HG02588 (cell line): ENCODE measurements around the gene TMEM269.
A peak's percentile ranks its signal among the peaks of the same experiment; 100 is the strongest.
"Not testable (repeated sequence)": the region's sequence is repeated elsewhere in the genome, so short reads cannot be mapped to it uniquely, and the experiment has no call there.

Source experiments
- ATAC-seq: cut with Tn5 transposase; IDR thresholded peaks from one replicate; pipeline ENCODE4 v1.9.1; 2021; ENCODE audit warnings: mild to moderate bottlenecking, moderate library complexity; ENCODE audit not compliant: unreplicated experiment

The TMEM269 gene

DNA sequence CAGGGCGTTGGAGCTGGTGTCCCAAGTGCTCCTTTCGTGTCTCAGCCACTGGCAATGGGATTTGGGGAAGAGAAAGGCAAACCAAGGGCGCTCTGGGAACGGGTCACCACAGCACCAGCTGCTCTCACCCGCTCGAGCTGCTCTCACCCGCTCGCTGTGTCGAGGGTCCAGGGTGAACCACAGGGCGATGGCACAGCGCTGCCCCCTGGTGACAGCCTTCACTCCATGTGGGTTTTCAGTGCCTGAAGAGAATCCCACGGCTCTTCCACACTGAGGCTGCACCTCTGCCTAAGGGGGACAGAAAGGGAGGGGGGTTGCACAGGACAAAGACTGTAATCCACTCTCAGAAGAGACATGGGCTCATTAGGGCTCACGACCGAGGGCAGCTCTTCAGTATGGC is 37.7 kb upstream of the TMEM269 start:
- ATAC-seq: no peak

DNA sequence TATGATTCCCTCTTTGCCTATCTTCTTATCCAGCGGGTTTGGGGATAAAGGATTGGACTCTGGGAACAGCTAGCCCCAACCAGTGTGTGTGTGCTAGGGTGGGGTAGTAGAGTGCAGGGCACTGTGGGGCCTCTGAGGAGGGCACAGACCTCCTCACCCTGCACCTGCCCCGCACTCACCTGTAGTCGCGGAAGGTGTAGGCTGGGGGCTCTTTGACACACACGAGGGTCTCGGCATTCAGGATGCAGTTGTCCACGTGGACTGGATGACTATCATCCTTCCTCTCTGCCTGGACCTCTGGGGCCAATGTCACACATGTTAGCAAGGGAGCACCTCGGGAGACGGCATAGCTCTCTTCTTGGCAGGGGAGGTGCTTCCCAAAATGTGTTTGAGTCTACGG is 36.8 kb upstream of the TMEM269 start:
- ATAC-seq: no peak

DNA sequence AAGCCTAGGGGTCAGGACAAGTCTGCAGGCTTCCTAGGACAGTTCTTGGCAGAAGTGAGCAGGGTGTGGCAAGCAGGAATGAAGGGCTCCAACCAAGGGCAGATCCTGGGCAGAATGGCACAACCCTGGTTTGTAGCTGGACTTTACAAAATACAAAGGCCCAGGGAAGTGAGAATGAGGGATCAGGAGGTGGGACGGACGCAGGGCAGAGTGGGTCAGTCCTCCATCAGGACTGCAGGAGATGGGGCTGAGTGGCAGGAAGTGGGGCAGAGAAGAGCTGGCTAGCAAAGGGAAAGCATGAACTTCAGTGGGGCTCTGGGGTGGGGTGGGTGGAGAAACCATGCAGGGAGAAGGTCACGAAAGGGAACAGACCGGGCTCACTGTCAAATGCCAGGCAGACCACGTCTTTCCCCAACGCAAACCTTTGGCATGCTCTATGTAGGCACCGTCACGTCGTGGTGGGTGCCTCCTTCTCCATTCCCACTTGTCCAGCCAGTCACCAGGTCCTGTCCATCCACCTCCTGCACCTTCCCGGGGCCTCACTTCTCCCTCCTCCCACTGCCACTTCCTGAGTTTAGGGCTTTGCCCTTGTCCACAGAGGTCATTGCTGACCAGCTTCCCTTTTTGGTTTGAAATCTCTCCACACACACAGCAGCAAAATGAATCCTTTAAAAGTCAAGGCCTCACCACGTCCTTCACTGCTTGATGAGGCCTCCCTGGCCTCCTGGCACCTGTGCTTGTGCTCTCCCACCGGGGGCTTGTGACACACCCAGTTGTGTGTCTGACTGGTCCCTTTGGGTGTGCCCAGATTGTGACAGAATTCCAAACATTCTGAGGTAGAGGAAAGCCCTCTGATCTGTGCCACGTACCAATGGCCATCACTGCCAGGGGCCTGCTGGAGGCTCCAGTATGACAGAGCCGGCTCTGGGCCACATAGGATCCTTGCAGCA is 36.1 kb upstream of the TMEM269 start:
- no peak for ATAC-seq

DNA sequence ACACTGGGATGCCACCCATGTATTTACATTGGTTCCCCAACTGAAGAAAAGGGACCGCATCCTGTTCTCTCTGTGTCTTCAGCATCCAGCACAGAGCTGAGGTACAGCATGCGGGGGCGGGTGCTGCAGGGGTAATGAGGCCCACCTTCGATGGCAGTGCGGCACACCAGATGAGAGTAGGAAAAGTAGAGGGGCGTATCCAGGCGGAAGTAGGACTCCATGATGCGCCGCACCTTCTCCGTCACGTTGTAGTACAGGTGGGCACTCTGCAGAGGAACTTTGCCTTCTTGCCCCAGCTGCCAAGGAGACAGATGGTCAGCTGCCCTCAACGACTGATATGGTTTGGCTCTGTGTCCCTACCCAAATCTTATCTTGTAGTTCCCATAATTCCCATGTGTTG is 34.8 kb upstream of the TMEM269 start:
- ATAC-seq: no peak

DNA sequence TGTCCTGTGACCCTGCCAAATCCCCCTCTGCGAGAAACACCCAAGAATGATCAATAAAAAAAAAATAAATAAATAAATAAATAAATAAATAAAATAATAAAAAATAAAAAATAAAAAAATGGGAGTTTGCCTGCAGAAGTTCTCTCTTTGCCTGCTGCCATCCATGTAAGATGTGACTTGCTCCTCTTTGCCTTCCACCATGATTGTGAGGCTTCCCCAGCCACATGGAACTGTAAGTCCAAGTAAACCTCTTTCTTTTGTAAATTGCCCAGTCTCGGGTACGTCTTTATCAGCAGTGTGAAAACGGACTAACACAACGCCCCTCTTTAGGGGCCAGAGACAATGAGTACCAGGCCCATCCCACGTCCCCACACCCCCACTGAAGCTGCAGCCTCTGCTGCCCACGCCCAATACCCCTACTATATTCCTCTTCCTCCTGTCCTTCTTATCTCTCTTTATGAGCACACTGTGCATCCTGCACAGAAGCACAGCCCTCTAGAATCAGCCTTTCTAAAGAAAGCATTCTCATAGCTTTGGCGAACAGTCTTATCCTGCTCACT is 33.2 kb upstream of the TMEM269 start:
- ATAC-seq: not testable (repeated sequence)

DNA sequence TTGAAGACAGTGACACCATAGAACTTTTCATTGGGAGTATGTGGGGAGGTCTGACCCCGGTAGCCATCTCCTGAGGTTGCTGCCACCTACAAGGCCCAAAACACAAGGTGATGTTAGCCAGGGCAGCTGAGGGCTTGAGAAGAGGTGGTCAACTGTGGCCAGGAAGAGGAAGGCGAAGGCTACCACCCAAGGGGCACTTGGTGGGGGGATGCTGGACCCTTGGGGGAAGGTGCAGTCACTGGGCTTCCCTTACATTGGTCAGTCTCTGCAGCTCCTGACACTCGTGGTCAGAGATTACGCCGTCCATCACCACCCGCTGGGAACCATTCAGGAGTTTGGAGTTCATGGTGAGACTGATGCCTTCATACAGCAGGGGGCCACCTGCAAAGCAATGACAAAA is 32.5 kb upstream of the TMEM269 start:
- ATAC-seq: no peak

DNA sequence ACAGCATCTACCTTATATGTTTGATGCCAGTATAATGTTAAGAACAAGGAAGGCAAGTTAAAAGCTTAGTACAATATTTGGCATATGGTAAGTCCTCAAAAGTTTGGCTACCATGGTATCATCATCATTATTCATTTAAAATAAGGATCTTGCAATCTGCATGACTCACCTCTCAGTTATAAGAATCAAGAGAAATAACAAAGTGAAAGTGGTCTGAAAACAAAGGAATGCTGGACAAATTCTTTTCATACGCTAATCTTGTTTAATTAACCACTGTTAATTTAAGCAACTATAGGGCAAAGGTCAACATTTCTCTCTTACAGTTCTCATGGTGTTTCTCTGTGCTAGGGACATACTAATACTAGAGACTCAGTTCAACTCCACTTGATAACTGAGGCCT is 31.7 kb upstream of the TMEM269 start:
- no peak for ATAC-seq

DNA sequence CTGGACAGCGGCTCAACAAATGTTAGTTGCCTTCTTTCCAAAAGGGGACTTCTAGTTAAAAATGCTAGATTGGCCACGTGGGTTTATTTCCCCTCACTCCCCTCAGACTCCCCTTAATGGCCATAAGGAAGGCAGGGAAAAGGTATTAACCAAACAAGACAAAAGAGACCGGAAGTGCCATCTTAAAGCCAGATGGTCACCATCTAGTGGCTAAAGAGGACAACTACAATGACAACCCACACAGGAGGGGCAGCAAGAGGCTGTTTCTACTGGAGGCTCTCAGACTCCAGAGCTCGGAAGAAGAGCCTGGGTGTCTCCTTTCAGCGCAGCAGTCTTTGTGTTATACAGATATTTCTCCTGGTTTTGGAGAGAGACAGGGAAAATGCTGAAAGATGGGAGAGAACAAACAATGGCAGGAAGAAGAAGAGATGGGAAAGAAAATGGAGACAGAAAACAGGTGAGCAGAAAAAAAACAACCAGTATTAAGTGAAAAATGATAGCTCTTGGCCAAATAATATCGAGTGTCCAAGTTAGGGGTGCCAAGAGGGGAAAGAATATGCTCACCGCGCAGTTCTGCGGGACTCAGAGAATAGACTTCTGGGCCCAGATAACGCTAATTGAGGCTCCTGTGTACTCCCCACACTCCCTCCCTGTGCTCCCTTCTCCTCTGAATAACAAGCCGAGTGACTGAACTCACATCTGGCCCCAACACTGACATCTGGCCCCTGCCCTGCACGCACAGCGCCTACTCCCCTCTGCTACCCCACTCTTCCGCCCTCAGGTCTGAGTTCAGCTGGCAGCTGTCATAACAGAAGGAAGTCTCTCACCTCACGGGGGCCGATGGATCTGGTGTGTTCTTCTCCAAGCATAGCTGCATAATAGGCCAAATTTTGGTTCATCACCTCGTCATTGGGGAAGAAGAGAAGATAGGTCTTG is 27.6 kb upstream of the TMEM269 start:
- ATAC-seq: no peak

DNA sequence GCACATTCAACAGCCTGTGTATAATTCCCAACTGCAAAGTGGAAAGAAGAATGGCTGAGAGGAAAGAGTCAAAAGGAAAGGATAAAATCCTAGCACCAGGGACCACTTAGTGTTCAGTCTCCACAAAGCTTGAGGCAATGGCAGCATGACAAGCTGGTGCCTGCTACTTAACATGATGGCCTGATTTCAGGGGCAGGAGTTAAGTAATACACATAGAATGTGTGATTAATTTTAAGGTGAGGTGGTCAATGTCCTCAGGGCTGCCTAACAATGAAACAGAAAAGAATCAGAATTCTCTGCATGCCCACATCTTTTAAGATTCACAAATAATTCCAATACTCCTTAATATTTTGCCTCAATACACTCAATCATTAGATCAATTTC is 26.9 kb upstream of the TMEM269 start:
- no peak for ATAC-seq

DNA sequence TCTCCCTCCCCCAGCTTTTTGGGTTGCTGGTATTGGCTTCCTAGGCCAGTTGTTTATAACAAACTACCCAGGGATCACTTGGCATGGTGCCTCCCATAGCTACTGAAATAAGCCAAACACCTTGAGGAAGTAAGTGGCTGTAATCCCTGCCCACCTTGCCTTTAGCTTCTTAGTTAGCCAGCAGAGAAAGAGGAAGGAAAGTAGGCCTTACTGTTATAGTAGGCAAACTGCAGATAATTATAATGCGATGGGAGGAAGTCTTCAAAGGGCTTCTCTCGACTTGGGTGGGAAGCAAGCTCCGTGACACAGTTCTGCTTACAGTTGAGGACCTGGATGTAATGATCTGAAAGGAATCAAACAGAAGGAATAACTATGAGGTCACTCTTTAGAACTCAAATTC is 26.1 kb upstream of the TMEM269 start:
- no peak for ATAC-seq

DNA sequence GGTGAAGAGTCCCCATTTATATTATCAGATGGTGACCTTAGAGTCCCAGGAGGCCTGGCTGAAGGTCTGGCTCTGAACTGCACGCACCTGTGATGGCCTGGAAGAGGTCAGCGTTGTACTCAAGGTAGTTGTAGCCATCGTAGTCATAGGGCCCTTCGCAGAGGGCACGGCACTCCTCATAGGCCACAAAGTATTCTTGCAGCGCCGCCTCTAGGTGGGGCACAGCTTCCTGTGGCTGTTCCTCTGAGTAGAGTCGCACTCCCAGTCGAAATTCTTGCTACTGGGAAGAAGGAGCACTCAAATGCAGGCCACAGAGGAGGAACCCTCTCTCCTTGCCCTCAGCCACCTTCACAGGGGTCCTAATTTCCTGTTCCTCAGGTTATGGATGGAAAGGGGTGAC is 25.7 kb upstream of the TMEM269 start:
- no peak for ATAC-seq

DNA sequence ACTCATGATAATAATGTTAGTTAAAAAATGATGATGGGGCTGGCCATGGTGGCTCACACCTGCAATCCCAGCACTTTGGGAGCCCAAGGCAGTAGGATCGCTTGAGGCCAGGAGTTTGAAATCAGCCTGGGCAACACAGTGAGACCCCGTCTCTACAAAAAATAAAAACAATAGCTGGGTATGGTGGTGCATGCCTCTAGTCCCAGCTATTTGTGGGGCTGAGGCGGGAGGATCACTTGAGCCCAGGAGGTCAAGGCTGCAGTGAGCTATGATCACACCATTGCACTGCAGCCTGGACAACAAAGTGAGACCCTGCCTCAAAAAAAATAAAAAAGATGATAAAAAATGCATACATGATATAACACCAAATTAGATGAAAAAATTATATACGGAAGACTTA is 23.2 kb upstream of the TMEM269 start:
- no peak for ATAC-seq

DNA sequence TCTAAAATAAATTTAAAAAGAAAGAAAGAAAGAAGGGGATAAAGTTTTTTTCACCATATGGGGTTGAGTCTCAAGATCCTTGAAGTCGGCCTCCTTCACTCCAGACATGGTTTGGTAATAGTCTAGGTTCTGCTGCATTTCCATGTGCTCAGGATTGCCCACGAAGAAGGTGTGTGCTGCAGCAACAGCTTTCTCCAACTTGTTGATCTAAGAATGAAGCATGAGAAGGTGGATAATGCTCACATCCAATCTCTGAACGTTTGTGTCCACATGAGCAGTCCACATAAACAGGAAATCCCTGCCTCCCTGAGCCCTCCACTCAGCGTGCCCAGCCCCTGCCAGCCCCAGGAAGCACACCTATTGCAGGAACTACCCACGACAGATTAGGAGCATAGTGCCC is 22.5 kb upstream of the TMEM269 start:
- ATAC-seq: no peak

DNA sequence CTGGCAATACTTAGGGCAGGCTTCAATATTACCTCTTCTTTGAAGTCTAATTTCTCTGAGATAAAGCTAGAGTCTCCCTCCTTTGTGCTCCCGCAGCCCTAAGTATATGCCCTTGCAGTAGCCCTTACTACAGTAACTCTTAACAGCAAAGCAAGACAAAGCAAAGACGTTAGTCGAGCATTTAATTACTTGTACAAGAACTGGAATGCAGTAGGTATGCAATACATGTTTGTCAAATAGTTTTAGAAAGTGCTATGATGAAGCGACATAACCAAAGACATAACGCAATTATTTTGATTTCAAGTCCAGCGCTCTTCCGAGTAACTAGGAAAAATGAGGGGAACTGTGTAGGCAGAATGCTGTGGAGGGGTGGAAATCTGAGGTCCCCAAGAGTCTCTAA is 19.5 kb upstream of the TMEM269 start:
- no peak for ATAC-seq

DNA sequence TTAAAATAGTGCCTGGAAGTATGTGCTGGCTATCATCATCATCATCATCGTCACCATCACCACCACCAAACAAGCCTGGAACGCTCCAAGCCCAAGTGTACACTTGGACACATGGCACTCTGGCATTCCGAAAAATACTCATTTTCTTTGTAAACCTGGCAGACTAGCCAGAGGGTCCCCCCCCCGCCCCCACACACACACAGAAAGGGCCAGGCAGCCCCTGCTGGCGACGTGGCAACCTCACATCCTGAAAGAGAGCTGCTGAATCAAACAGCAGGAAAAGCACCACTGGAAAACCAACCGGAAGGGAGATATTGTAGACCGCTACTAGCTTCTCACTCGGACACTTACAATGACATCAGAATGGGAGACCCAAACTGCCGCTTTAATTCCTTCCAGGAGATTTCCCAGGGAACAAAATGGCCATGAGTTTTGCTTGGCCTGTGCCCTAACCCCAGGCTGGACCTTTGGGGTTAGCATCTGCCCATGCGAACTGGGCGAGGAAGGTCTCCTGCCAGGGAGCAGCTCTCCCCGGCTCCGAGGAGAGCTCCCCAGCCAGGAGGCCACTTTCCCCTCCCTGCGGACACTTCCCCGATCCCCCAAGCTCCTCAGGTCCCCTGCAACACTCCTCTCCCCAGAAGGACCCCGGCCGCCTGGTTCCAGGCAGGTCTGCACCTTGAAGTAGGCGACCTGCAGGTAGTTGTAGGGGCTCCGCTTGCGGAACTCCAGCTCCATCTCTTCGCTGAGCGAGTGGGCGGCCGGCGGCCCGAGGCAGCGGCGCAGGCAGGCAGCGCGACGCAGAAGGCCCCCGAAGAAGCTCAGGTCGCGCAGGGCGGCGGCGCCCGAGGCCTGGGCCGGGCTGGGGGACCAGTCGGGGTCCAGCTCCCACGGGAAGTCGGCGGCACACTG is 18.7 kb upstream of the TMEM269 start:
- peak; percentile 21 for ATAC-seq

DNA sequence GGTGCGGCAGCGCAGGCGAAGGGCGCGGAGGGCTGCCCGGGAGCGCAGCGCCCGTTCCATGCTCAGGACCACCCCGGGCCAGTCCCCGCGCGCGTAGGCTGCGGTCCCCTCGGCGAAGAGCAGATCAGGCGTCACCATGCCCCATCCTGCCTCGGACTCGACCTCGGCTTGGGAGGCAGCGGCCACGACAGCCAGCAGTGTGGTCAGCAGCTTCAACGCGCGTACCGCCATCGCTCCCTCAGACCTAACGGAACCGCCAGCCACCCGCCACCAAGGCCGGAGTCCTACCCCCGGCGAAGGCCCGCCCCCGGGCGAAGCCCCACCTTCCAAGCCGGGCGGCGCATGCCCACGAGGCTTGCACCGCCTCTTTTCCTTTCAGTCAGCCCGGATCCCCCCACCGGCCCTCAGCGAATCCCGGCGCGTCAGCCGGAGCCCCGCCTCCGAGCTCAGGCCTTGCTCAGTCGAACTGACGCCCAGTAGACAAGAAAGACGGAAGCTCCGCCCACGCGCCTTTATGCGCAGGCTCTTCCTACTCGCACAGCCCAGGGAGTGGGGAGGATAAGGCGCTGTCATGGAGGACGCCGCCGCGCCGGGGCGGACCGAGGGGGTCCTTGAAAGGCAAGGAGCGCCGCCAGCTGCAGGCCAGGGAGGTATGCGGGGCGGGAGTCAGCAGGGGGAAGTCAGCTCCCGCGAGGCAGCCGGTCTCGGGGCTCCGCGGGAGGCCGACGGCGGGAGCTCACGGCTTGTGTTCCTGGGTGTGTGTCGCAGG is 17.9 kb upstream of the TMEM269 start, which contains the start of the genes C1orf50 and P3H1:
TSS of gene C1orf50 (plus strand) at position 509 of the 769 bp plus-strand sequence. CDS start at position 572, 63 bp downstream.
TSS of gene P3H1 (minus strand) at position 288 of the 769 bp plus-strand sequence. CDS start at position 231, 57 bp downstream.
- peak; percentile 86 for ATAC-seq

DNA sequence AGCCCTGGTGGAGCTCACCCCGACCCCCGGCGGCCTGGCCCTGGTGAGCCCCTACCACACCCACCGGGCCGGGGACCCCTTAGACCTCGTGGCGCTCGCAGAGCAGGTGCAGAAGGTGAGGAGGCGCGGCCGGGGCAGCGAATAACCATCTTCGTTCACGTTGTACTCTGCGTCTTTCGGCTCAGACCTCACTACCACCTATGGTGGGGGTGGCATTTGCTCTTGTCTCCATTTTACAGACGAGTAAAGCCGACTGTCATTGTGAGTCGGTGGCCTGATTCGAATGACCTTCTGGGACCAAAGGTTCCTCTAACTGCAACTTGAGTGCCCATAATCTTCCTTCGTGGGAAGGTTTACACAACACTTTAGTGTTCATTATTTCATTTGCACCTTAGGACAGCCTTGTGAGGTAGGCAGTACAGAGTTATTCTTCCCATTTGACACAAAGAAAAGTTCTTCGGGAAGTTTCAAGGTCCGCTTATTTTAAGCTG is 17.2 kb upstream of the TMEM269 start:
- peak; percentile 19 for ATAC-seq

DNA sequence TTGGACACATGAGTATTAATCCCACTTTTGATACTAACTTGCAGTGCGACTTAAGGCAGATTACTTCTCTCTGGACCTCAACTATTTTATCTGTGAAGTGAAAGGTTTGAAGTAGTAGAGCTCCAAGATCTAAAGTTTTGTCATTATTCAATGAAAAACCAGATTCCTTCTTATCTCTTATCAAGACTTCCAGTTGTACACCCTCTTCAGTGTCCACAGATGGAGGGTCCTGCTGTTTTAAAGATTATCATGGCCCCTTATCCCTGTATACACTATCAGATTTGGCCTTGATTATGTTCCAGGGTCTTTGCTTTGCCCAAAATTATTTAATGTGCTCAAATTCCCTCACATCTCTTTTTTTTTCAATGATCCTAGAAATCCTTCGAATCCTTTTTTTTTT is 16.6 kb upstream of the TMEM269 start:
- no peak for ATAC-seq

DNA sequence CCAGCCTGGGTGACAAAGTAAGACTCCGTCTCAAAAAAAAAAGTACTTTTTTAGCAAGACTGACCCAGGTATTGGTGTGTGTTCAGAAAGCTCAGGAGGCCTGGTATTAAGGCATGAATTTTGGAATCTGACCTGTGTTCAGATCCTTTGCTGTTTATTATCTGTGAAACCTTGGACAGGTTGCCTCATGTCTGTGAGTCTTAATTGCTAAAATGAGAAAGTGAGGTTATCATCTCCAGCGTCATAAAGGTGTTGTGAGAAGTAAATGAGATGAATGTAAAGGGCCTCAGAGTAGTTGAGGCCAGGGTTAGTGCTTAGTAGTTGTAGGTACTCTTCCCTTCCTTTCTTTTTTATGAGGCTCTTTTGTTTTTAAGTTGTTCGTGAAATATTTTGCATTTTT is 15.0 kb upstream of the TMEM269 start:
- no peak for ATAC-seq
